A673 (cell line): Measurements from ENCODE around the gene BRSK1. TPM values are rescaled to one million over a fixed set of nuclear protein-coding genes. Genes with fewer than 3 reads are reported as not detected.
A peak's percentile ranks its signal among the peaks of the same experiment; 100 is the strongest.

ENCODE experiments used
- Bru-seq: library from RNA; stranded (reverse); fragments of 400-500 nt; gene quantifications from one replicate; lab custom pipeline; 2021; lab: Mats Ljungman, UMichigan
- BruChase-seq, 2 experiments: library from RNA; stranded (reverse); fragments of 400-500 nt; gene quantifications; one replicate each; lab custom pipeline; 2021; lab: Mats Ljungman, UMichigan
- BruUV-seq: library from RNA; stranded (reverse); fragments of 400-500 nt; replicated peaks from 2 replicates; lab custom pipeline; 2021; lab: Mats Ljungman, UMichigan
- CTCF ChIA-PET: fragments of 300-600 bp; sonication (Branson Sonifier 250); formaldehyde crosslinking; loops from one replicate; lab custom pipeline; 2022; ENCODE audit warnings: antibody characterized with exemption; lab: Charles Lee
- POLR2A ChIA-PET: fragments of 300-600 bp; sonication (Branson Sonifier 250); formaldehyde crosslinking; loops from one replicate; lab custom pipeline; 2022; ENCODE audit warnings: antibody characterized with exemption; ENCODE audit not compliant: low non-redundant PET; lab: Charles Lee
- DNase-seq: peaks from one replicate; pipeline ENCODE4 v3.0.0-alpha.2; 2015; ENCODE audit warnings: low spot score
- H3K27ac ChIP-seq: fragments of 200-600 bp; sonication (generic); 2 replicates; pipeline ENCODE4 v1.5.1; 2016; ENCODE audit warnings: mixed run types, low read depth, mild to moderate bottlenecking, mixed read lengths, antibody characterized with exemption, low read length; ENCODE audit not compliant: poor library complexity, severe bottlenecking
- H3K27me3 ChIP-seq: fragments of 200-600 bp; sonication (generic); replicated peaks from 2 replicates; pipeline ENCODE4 v1.6.1; 2017; ENCODE audit warnings: mixed run types, low read depth, mild to moderate bottlenecking, mixed read lengths, antibody characterized with exemption, low read length; ENCODE audit not compliant: insufficient read depth, poor library complexity
- H3K36me3 ChIP-seq: fragments of 200-600 bp; sonication (generic); 2 replicates; pipeline ENCODE4 v1.6.1; 2016; ENCODE audit warnings: mixed run types, mild to moderate bottlenecking, mixed read lengths, antibody characterized with exemption, low read length; ENCODE audit not compliant: insufficient read depth, poor library complexity, severe bottlenecking
- H3K4me1 ChIP-seq: fragments of 200-600 bp; sonication (generic); 2 replicates; pipeline ENCODE4 v1.6.1; 2017; ENCODE audit warnings: mixed run types, mild to moderate bottlenecking, mixed read lengths, antibody characterized with exemption, low read length; ENCODE audit not compliant: insufficient read depth, poor library complexity, severe bottlenecking
- H3K4me3 ChIP-seq: fragments of 200-600 bp; sonication (generic); 2 replicates; pipeline ENCODE4 v1.5.1; 2016; ENCODE audit warnings: low read depth, mixed run types, mild to moderate bottlenecking, mixed read lengths, low read length; ENCODE audit not compliant: poor library complexity, severe bottlenecking
- H3K9me3 ChIP-seq: fragments of 200-600 bp; sonication (generic); 2 replicates; pipeline ENCODE4 v1.6.1; 2016; ENCODE audit warnings: mixed run types, low read depth, mild to moderate bottlenecking, mixed read lengths, antibody characterized with exemption, low read length; ENCODE audit not compliant: poor library complexity, severe bottlenecking
- EZH2 ChIP-seq: fragments of 200-600 bp; sonication (generic); IDR thresholded peaks from 2 replicates; pipeline ENCODE4 v1.6.1; 2017; ENCODE audit warnings: borderline replicate concordance, low read depth, mild to moderate bottlenecking, mixed read lengths, antibody characterized with exemption, low read length; ENCODE audit not compliant: poor library complexity, severe bottlenecking
- intact Hi-C: fragments of 100-400 bp; cut with micrococcal nuclease; formaldehyde crosslinking; loops from one replicate; pipeline ENCODE4 v1.10.0; 2022; ENCODE audit not compliant: unreplicated experiment
- long read RNA-seq: library from polyadenylated mRNA; stranded (forward); transcript quantifications from one replicate; pipeline ENCODE4 v2.0.0, GENCODE V29; 2022
- total RNA-seq: library from RNA; stranded (reverse); gene quantifications from 2 replicates; pipeline ENCODE4 v1.2.3, GENCODE V29; 2021
- TF ChIP-seq, protein P1 (sequence below): fragments of 300-800, 200-600 bp; sonication (generic); conservative IDR thresholded peaks from 2 replicates; pipeline ENCODE4 v1.5.1; 2017; ENCODE audit warnings: low read depth, mild to moderate bottlenecking, antibody characterized with exemption, low read length, moderate library complexity, mixed read lengths

The BRSK1 gene
- 30.5 and 36.8 TPM in 2 replicates for total RNA-seq
- percentile 53 among the genes with signal in this experiment for Bru-seq, nascent RNA
- BruChase-seq, experiment 1, labeled RNA remaining after a 2-hour chase: percentile 56 among the genes with signal in this experiment
- percentile 60 among the genes with signal in this experiment for BruChase-seq, experiment 2, labeled RNA remaining after a 6-hour chase
- long read RNA-seq, partial matches to known transcripts: 0 of 1 reads
- long read RNA-seq, other reads (novel, unspliced or antisense): 0 of 1 reads

DNA sequence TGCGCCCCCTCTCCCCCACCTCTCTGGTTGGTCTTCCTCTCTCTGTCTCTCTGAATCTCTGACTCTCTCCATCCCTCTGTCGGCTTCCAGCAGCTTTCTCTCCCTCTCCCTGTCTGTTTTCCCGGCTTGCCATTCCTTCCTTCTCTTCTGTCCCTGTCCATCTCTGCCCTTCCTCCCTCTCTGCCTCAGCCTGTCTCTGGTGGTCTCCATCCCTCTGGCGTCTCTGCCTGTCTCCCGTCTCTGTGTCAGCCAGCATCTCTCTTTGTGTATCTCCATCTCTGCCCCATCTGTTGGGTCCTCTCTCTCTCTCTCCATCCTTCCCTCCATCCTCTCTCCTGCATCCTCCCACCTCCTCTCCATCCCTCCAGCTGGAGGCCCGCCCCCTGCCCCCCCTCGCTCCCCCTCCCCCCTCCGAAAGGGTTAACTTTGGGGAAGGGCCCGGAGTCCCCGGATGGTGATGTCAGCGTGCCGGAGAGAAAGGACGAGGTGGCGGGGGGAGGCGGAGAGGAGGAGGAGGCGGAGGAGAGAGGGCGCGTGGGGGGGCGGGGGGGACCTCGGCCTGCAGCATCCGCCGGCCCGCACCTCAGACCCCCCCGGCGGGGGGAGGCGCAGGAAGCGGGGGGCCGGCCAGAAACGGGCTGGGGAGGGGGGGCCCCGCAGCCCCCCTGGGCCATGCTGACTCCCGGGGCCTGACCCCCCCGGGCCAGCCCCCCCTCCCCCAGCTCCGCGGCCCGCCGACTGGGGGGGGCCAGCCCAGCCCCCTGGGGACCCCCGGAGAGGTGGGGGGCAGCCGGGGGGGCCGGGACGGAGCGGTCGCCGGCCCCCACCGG is at the start of gene BRSK1:
Gene BRSK1, plus strand, starts transcription at position 450 of the 830 bp plus-strand sequence. CDS start 446 bp downstream, outside the sequence.
- H3K4me3 ChIP-seq: peak within 1 kb of the TSS; percentile 66
- no peaks in the 10 kb centered on the region for H3K9me3 ChIP-seq
- peak; percentile 90 for DNase-seq
- TF ChIP-seq EZH2: no peak
- TF ChIP-seq, protein P1, sequence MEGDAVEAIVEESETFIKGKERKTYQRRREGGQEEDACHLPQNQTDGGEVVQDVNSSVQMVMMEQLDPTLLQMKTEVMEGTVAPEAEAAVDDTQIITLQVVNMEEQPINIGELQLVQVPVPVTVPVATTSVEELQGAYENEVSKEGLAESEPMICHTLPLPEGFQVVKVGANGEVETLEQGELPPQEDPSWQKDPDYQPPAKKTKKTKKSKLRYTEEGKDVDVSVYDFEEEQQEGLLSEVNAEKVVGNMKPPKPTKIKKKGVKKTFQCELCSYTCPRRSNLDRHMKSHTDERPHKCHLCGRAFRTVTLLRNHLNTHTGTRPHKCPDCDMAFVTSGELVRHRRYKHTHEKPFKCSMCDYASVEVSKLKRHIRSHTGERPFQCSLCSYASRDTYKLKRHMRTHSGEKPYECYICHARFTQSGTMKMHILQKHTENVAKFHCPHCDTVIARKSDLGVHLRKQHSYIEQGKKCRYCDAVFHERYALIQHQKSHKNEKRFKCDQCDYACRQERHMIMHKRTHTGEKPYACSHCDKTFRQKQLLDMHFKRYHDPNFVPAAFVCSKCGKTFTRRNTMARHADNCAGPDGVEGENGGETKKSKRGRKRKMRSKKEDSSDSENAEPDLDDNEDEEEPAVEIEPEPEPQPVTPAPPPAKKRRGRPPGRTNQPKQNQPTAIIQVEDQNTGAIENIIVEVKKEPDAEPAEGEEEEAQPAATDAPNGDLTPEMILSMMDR: no peak
- ChIA-PET CTCF (no interaction called here), POLR2A (no interaction called here)
- intact Hi-C loops: no loop called here
- H3K27me3 ChIP-seq: no peaks in the 10 kb centered on the region
- H3K27ac ChIP-seq: peak within 1 kb of the TSS; percentile 76
- peaks cover 7% of the 10 kb centered on the region for H3K36me3 ChIP-seq
- peaks cover 12% of the 10 kb centered on the region for H3K4me1 ChIP-seq
- BruUV-seq: no TSS peak

DNA sequence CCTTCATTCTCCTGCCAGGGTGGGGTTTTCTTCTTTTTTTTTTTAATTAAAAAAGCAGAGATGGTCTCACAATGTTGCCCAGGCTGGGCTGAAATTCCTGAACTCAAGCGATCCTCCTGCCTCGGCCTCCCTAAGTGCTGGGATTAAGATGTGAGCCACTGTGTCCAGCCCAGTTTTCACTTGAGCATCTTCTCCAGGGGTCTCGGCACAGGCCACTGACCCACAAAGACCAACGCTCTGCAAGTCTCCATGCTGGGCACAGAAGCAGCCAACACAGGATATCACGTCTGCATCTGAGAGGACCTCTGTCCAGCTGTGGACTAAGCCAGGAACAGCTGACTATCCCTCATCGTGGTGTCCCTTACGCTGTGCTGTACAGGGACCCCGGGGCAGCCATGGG is 45.8 kb upstream of the BRSK1 start:
- no peaks in the 10 kb centered on the region for H3K4me1 ChIP-seq
- ChIA-PET POLR2A (no interaction called here), CTCF (no interaction called here)
- H3K36me3 ChIP-seq: peaks cover 75% of the 10 kb centered on the region
- no peak for DNase-seq
- intact Hi-C loops: no loop called here
- no peak for TF ChIP-seq EZH2
- TF ChIP-seq, protein P1: no peak
- no peaks in the 10 kb centered on the region for H3K9me3 ChIP-seq
- no TSS peak for BruUV-seq
- H3K4me3 ChIP-seq: no peak overlapping the region
- no peak overlapping the region for H3K27ac ChIP-seq
- H3K27me3 ChIP-seq: no peaks in the 10 kb centered on the region

DNA sequence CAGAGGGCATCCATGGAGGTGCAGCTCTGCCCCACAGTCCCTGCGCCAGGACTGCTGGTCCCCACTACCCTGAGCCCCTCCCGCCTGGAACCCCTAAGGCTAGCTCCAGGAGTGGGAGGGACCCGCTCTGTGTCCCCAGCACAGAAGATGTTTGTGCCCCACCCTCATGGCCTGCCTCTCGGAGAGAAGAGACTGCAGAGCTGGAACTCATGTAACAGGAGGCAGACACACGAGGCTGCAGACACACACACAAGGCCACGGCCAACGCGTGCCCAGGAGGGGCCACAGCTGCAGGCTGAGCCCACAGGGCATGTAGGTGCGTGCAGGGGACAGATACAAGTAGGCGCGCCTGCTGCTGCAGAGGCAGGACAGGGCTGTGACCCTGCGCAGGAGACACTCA is 44.8 kb upstream of the BRSK1 start:
- Histone ChIP-seq H3K4me1 (no peaks in the 10 kb centered on the region), H3K36me3 (peaks cover 75% of the 10 kb centered on the region), H3K4me3 (no peak overlapping the region), H3K9me3 (no peaks in the 10 kb centered on the region), H3K27ac (no peak overlapping the region), H3K27me3 (no peaks in the 10 kb centered on the region)
- BruUV-seq: no TSS peak
- CTCF ChIA-PET: no interaction called here
- no peak for TF ChIP-seq EZH2
- TF ChIP-seq, protein P1: no peak
- DNase-seq: no peak
- intact Hi-C loops: no loop called here
- POLR2A ChIA-PET: no interaction called here
